H9 (cell line): ENCODE results near the gene HPS4. TPM values are rescaled to one million over a fixed set of nuclear protein-coding genes. Genes with fewer than 3 reads are reported as not detected.

Experiments
- DNase-seq: peaks from one replicate; pipeline ENCODE4 v3.0.0-alpha.2; 2017
- H2AFZ ChIP-seq: one replicate; pipeline ENCODE4 v1.6.1; 2013; ENCODE audit warnings: mild to moderate bottlenecking, low read length, control low read depth, moderate library complexity
- H2AK5ac ChIP-seq: 2 replicates; pipeline ENCODE4 v1.6.1; 2013; ENCODE audit warnings: low read length, control low read depth, mixed read lengths; ENCODE audit not compliant: insufficient read length
- H2BK120ac ChIP-seq: one replicate; pipeline ENCODE4 v1.6.1; 2013; ENCODE audit warnings: low read depth, mild to moderate bottlenecking, low read length, control low read depth, inconsistent platforms; ENCODE audit not compliant: poor library complexity, severe bottlenecking
- H2BK12ac ChIP-seq: 2 replicates; pipeline ENCODE4 v1.6.1; 2013; ENCODE audit warnings: low read length, control low read depth, mixed read lengths, low read depth; ENCODE audit not compliant: insufficient read length
- H2BK15ac ChIP-seq: 2 replicates; pipeline ENCODE4 v1.6.1; 2013; ENCODE audit warnings: low read depth, low read length, control low read depth
- H2BK20ac ChIP-seq: one replicate; pipeline ENCODE4 v1.6.1; 2013; ENCODE audit warnings: low read depth, mild to moderate bottlenecking, low read length, control low read depth, inconsistent platforms; ENCODE audit not compliant: poor library complexity, severe bottlenecking
- H2BK5ac ChIP-seq: 2 replicates; pipeline ENCODE4 v1.6.1; 2013; ENCODE audit warnings: low read length, control low read depth, mixed read lengths; ENCODE audit not compliant: insufficient read length
- H3K14ac ChIP-seq: 2 replicates; pipeline ENCODE4 v1.6.1; 2013; ENCODE audit warnings: low read length, control low read depth; ENCODE audit not compliant: insufficient read depth
- H3K18ac ChIP-seq: 2 replicates; pipeline ENCODE4 v1.6.1; 2013; ENCODE audit warnings: low read depth, mild to moderate bottlenecking, mixed read lengths, low read length, control low read depth; ENCODE audit not compliant: insufficient read length
- H3K23ac ChIP-seq: 2 replicates; pipeline ENCODE4 v1.6.1; 2013; ENCODE audit warnings: low read length, control low read depth, mixed read lengths, low read depth; ENCODE audit not compliant: insufficient read length
- H3K23me2 ChIP-seq: 2 replicates; pipeline ENCODE4 v1.6.1; 2013; ENCODE audit warnings: low read depth, mild to moderate bottlenecking, mixed read lengths, low read length, control low read depth; ENCODE audit not compliant: insufficient read length, poor library complexity, severe bottlenecking
- H3K27ac ChIP-seq: 2 replicates; pipeline ENCODE4 v1.5.1; 2013; ENCODE audit warnings: low read length, control low read depth, mixed read lengths, low read depth; ENCODE audit not compliant: insufficient read length
- H3K27me3 ChIP-seq: 2 replicates; pipeline ENCODE4 v1.6.1; 2013; ENCODE audit warnings: low read length, control low read depth, inconsistent platforms; ENCODE audit not compliant: insufficient read depth
- H3K4ac ChIP-seq: 2 replicates; pipeline ENCODE4 v1.6.1; 2013; ENCODE audit warnings: low read depth, mild to moderate bottlenecking, control low read depth, inconsistent platforms, low read length, moderate library complexity
- H3K4me1 ChIP-seq: 2 replicates; pipeline ENCODE4 v1.6.1; 2013; ENCODE audit warnings: low read length, control low read depth, inconsistent platforms; ENCODE audit not compliant: insufficient read depth
- H3K4me2 ChIP-seq: 2 replicates; pipeline ENCODE4 v1.6.1; 2013; ENCODE audit warnings: low read length, control low read depth, mixed read lengths; ENCODE audit not compliant: insufficient read length, insufficient read depth
- H3K56ac ChIP-seq: 2 replicates; pipeline ENCODE4 v1.6.1; 2013; ENCODE audit warnings: low read depth, mild to moderate bottlenecking, mixed read lengths, low read length, control low read depth; ENCODE audit not compliant: insufficient read length
- H3K79me1 ChIP-seq: 2 replicates; pipeline ENCODE4 v1.6.1; 2013; ENCODE audit warnings: low read depth, mild to moderate bottlenecking, moderate library complexity, low read length, control low read depth, inconsistent platforms; ENCODE audit not compliant: insufficient read depth, poor library complexity, severe bottlenecking
- H3K79me2 ChIP-seq: 2 replicates; pipeline ENCODE4 v1.6.1; 2013; ENCODE audit warnings: low read length, control low read depth, inconsistent platforms; ENCODE audit not compliant: insufficient read depth
- H3K9ac ChIP-seq: 2 replicates; pipeline ENCODE4 v1.6.1; 2013; ENCODE audit warnings: low read length, control low read depth, mixed read lengths; ENCODE audit not compliant: insufficient read length; ENCODE audit errors: extremely low read depth
- H3K9me3 ChIP-seq: one replicate; pipeline ENCODE4 v1.6.1; 2013; ENCODE audit warnings: low read depth, low read length, inconsistent platforms; ENCODE audit not compliant: control insufficient read depth
- H3T11ph ChIP-seq: one replicate; pipeline ENCODE4 v1.6.1; 2013; ENCODE audit warnings: mild to moderate bottlenecking, low read length, control low read depth, inconsistent platforms
- H4K20me1 ChIP-seq: one replicate; pipeline ENCODE4 v1.6.1; 2013; ENCODE audit not compliant: control insufficient read depth, insufficient read length, insufficient read depth
- H4K5ac ChIP-seq: 2 replicates; pipeline ENCODE4 v1.6.1; 2013; ENCODE audit warnings: low read depth, mild to moderate bottlenecking, mixed read lengths, low read length, control low read depth; ENCODE audit not compliant: insufficient read length
- H4K8ac ChIP-seq: replicated peaks from 2 replicates; pipeline ENCODE4 v1.6.1; 2013; ENCODE audit warnings: low read length, control low read depth, mixed read lengths, low read depth; ENCODE audit not compliant: insufficient read length
- H4K91ac ChIP-seq: 2 replicates; pipeline ENCODE4 v1.6.1; 2013; ENCODE audit warnings: low read depth, mild to moderate bottlenecking, moderate library complexity, mixed read lengths, low read length, control low read depth; ENCODE audit not compliant: insufficient read length
- H3K27ac Mint-ChIP-seq, 3 experiments: 2 replicates in 2 of 3; 3 replicates in 1 of 3; pipeline ENCODE4 v1.8.0; 2020 to 2021; ENCODE audit warnings: mixed read lengths in 3 of 3, mild to moderate bottlenecking in 1 of 3, moderate library complexity in 1 of 3
- H3K27me3 Mint-ChIP-seq: 2 replicates; pipeline ENCODE4 v1.8.0; 2021; ENCODE audit warnings: low read depth, mild to moderate bottlenecking, moderate library complexity, mixed read lengths
- H3K36me3 Mint-ChIP-seq, 3 experiments: 2 replicates in 2 of 3; 3 replicates in 1 of 3; pipeline ENCODE4 v1.8.0; 2020 to 2021; ENCODE audit warnings: low read depth in 3 of 3, mixed read lengths in 3 of 3; ENCODE audit not compliant: insufficient read depth in 1 of 3
- H3K4me1 Mint-ChIP-seq, 2 experiments: 2 replicates each; pipeline ENCODE4 v1.8.0; 2020; ENCODE audit warnings: mixed read lengths in 2 of 2
- H3K4me3 Mint-ChIP-seq, 2 experiments: 2 replicates in 1 of 2; 3 replicates in 1 of 2; pipeline ENCODE4 v1.8.0; 2020 to 2021; ENCODE audit warnings: mild to moderate bottlenecking in 2 of 2, mixed read lengths in 2 of 2, moderate library complexity in 1 of 2
- H3K9me3 Mint-ChIP-seq, 2 experiments: 2 replicates in 1 of 2; 3 replicates in 1 of 2; pipeline ENCODE4 v1.8.0; 2020; ENCODE audit warnings: mild to moderate bottlenecking in 2 of 2, mixed read lengths in 2 of 2, moderate library complexity in 1 of 2
- WGBS: extraction: QIAGEN DNeasy Blood & Tissue Kit; methylation state at CpG from one replicate; pipeline ENCODE4 v1.1.7; 2013; ENCODE audit warnings: missing lambda C conversion rate, low lambda C conversion rate, mixed read lengths; ENCODE audit not compliant: insufficient read length; ENCODE audit errors: extremely low coverage; 5-methylcytosine and 5-hydroxymethylcytosine counted together
- total RNA-seq: library from RNA; stranded (reverse); gene quantifications from 2 replicates; pipeline ENCODE4 v1.2.1, GENCODE V29; 2021
- TF ChIP-seq, protein P1 (sequence below): fragments of 200-600 bp; sonication (generic); conservative IDR thresholded peaks from 3 replicates; pipeline ENCODE4 v1.8.0; 2021; ENCODE audit warnings: antibody characterized with exemption, mild to moderate bottlenecking

HPS4 gene
- total RNA-seq, 1 experiment from 2014 or later, result 26.2 TPM

DNA sequence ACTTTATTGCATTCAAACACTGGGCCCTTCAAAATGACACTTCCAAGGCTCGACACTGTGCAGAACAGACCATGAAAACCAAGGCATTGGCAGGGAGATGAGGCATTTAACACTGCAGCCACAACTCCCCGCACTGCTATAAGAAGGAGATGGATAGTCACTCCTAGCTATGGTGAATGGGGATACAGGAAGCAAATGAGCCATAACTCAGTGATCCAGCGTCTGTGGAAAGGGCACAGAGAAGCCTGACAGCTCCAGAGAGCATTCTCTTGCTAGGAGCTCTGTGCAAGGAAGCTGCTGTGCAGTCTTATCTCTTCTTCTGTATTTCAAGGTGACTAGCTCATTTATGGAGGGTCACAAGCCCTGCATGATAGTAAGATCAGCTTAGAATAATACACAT lies 20.9 kb downstream of the HPS4 start:
- no peak overlapping the region for H2AFZ ChIP-seq
- H2BK120ac ChIP-seq, result no peak overlapping the region
- H3K4me2 ChIP-seq, result no peak overlapping the region
- no peaks in the 10 kb centered on the region for H3K79me1 ChIP-seq
- no peak overlapping the region for H3K9ac ChIP-seq
- no peak overlapping the region for H3K27ac ChIP-seq
- WGBS, result no CpG with 5 or more reads among the region's 3 CpGs
- no peak overlapping the region for H3K4me3 Mint-ChIP-seq
- H3K9me3 Mint-ChIP-seq, result no peaks in the 10 kb centered on the region
- H3K56ac ChIP-seq, result no peak overlapping the region
- no peak overlapping the region for H3T11ph ChIP-seq
- no peak overlapping the region for H3K27ac Mint-ChIP-seq
- H3K4me1 Mint-ChIP-seq, result peaks cover 5% of the 10 kb centered on the region in 2 experiments
- H4K5ac ChIP-seq, result no peak overlapping the region
- no peaks in the 10 kb centered on the region; the same call in 1 of the 2 replicates for H3K79me2 ChIP-seq
- DNase-seq, result no peak
- H4K8ac ChIP-seq, result no peak overlapping the region
- no peak overlapping the region for H3K4ac ChIP-seq
- H2BK5ac ChIP-seq, result no peak overlapping the region
- no peaks in the 10 kb centered on the region for H3K9me3 ChIP-seq
- no peak overlapping the region for H4K91ac ChIP-seq
- no peak overlapping the region for H2AK5ac ChIP-seq
- no peak overlapping the region for H3K18ac ChIP-seq
- no peaks in the 10 kb centered on the region for H3K4me1 ChIP-seq
- H2BK15ac ChIP-seq, result no peak overlapping the region
- H3K27me3 ChIP-seq, result no peaks in the 10 kb centered on the region
- H3K23me2 ChIP-seq, result no peaks in the 10 kb centered on the region
- H2BK12ac ChIP-seq, result no peak overlapping the region
- no peaks in the 10 kb centered on the region for H3K27me3 Mint-ChIP-seq
- no peak overlapping the region for H2BK20ac ChIP-seq
- TF ChIP-seq, protein P1, sequence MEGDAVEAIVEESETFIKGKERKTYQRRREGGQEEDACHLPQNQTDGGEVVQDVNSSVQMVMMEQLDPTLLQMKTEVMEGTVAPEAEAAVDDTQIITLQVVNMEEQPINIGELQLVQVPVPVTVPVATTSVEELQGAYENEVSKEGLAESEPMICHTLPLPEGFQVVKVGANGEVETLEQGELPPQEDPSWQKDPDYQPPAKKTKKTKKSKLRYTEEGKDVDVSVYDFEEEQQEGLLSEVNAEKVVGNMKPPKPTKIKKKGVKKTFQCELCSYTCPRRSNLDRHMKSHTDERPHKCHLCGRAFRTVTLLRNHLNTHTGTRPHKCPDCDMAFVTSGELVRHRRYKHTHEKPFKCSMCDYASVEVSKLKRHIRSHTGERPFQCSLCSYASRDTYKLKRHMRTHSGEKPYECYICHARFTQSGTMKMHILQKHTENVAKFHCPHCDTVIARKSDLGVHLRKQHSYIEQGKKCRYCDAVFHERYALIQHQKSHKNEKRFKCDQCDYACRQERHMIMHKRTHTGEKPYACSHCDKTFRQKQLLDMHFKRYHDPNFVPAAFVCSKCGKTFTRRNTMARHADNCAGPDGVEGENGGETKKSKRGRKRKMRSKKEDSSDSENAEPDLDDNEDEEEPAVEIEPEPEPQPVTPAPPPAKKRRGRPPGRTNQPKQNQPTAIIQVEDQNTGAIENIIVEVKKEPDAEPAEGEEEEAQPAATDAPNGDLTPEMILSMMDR, result no peak
- no peak overlapping the region for H3K23ac ChIP-seq
- no peaks in the 10 kb centered on the region for H4K20me1 ChIP-seq
- H3K36me3 Mint-ChIP-seq, result peaks cover 22 to 63% (median 55%) of the 10 kb centered on the region in 3 experiments
- H3K14ac ChIP-seq, result no peak overlapping the region
